GM21515 (cell line): ENCODE data around the gene YRDC.
A peak's percentile ranks its signal among the peaks of the same experiment; 100 is the strongest.

Experiments
- ATAC-seq: cut with Tn5 transposase; IDR thresholded peaks from one replicate; pipeline ENCODE4 v1.9.1; 2021; ENCODE audit not compliant: unreplicated experiment

The YRDC gene

DNA sequence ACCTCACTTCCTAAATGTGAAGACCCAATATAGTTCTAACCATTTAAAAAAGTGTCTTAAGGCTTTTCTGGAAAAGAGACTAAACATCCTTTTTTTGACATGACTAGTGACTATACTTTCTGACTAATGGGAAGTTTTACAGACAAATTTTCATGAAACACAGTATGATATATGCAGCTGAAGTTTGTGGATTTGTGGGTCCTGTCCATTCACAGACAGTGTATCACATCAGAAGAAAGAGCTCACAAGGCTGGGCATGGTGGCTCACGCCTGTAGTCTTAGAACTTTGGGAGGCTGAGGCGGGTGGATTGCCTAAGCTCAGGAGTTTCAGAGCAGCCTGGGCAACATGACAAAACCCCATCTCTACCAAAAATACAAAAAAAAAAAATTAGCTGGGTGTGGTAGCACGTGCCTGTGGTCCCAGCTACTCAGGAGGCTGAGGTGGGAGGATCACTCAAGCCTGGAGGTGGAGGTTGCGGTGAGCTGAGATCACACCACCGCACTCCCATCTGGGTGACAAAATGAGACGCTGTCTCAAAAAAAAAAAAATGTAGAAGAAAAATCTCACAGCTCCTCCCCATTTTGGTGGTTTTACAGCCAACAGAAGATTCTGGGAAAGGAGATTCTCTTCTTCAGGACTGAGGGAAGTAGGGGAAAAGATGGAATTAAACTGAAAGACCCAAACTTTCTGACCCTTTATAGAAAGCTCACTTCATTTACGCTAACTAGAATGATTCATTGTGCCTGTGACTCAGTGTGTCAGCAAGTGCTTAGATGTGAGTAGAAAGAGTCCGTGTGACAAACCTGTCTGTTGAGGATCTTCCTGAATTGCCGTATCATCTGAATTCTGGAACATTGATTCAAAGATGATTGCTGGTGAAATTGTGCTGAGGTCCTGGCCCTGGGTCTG is 15.2 kb upstream of the YRDC start:
- no peak for ATAC-seq

DNA sequence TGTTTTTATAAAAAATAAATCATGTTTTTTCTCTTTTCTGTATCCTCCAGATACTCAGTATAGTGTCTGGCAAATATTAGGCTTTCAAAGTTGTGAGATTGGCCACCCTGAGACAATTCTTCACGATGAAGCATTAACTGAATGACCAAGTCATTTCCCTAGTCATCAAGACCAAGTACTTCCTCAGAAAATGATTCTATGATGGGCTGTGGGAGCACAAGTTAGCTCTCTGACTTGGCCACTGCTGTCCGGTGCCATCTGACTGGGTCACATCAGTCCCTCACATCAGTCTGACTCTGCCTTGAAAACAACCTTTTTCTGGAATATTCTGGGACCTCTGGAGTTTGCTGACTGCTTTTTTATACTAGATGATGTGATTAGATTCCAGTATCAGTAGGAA is 13.5 kb upstream of the YRDC start:
- ATAC-seq: no peak

DNA sequence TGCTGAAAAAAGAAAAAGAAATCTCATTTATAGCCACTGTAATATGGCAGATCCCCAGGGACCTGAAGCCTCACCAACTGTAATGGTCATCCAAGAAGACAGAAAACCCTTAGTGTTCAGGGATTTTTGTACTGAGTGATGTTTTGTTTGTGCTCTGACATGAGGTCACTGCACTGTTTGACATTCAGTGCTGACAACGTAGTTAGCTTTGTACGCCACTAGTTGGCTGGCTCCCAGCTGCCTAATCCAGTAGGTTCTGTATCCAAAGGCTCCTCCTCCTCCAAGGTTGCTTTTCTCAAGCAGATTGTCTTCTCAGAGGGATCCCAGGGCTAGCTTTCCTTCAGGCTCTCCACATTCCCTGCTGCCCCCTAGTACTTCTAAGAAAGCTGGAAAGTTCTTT is 9.5 kb upstream of the YRDC start:
- ATAC-seq: no peak

DNA sequence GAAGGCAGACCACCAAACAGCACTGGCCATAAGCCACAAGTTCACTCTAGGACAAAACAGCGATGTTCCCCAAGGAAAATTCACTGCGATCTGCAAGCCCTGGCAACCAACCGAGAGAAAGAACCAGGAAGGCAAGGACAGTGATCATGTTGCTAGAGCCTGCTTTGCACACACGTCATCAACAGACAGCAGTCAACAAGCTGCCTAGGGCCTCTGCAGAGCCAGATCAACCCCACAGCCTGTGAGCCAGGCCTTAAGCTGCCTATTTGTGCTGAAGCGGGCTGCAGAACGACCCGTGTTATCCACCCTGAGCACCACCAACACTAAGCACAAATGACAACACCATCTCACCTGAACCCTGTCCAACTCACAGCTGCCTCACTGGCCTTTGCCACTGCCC is 6.2 kb upstream of the YRDC start:
- ATAC-seq: no peak

DNA sequence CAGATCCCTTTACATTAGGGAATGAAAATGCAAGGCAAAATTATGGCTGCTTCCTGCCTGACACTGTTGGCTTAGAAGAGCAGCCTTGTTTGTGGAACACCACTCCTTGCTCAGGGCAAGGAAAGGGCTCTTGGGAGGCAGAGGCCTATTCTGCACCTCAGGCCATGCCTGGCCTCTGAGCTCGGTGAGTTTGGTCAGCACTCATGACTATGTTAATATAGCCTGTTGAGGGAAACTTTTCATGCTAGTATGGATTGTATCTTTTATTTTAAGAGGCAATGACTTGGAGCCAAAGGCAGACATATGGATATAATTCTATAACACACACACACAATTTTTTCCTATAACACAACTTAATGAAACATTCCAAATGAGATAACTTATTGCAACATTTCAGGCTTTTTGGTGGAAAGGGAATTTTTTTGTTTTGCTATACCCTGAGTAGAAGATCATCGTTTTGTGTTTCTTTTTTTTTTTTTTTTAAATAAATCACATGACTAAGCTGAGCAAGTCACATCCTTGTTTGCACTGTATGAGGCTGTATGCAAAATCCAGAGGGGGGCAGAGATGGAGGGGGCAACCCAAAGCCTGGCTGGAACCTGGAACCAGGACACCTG is 5.6 kb upstream of the YRDC start:
- ATAC-seq: no peak

DNA sequence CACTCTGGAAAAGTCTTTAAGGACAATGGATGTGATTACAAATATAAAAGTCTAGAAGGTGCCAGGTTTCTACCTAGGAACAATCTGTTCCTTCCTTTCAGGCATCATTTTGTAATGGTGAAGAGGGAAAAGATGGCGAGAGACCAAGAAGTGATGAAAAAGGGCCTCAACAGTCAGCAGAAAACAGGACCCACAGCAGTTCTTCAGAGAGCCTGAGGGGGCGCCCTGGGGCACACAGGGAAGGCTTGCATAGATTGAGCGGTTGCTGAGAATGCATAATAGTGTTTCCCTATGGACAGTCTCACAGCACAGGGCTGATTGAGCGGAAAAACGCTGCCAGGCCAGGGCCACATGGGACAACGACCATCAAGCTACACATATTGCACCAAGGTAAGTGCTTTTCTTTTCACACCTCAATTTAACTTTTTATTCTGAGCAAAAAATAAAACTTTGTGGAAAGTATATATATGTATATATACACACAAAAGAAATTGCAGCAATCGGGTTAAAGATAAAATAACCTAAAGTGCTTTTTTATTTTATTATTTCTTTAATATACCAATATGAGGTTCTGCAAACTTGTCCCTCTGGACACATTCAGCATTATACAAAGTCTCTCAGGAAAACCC is 3.1 kb upstream of the YRDC start:
- ATAC-seq: no peak

DNA sequence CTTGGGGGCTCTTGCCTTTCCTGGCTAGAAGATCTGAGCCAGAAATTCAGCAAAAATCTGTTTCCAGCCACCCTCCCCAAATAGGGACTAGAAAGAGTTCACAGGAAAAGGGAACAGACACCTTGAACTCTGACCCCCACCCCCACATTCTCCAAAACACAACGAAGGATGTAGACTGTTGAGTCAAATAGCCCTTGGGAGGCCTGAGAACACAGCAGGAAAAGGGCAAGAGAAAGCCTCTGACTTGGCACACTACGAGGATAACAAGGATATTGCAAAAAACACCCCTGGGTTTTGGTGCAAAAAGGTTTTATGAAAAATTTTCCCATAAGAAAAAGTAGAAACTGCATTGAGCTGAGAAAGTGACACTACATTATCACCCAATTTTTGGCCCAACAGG is 1.9 kb upstream of the YRDC start:
- ATAC-seq: no peak

DNA sequence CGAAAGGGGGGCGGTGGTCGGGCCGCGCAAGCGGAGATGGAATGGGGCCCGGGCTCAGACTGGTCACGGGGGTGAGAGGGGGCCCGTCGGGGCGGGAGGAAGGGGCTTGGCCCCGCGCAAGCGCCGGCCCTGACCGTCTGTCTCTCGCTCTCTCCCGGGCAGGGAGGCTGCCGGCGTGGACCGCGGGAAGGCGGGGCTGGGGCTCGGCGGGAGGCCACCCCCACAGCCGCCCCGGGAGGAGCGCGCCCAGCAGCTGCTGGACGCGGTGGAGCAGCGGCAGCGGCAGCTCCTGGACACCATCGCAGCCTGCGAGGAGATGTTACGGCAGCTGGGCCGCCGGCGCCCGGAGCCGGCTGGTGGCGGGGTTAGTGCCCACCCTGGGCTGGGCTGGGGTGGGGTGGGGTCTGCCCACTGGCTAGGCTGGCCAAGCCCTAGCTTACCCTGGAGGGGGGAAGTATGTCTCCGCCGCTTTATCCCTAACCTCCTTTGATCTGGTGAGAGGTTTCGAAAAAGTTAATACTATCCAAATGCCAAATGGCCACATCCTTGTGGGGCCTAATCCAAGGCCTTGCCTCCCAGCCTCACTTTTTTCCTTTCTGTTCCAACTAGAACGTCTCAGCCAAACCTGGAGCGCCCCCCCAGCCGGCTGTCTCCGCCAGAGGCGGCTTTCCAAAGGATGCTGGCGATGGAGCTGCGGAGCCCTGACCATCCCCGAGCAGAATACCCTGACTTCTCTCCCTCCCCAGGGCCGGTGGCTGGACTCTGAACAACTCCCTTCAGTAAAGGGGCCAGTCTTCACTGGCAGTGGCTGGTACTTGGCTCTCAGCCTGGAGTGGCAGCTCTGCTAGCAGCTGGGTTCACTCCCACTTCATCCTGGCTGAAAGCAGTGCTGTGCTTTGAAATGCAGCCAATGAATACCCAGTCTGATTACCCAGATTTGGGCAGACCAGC is 636 bp upstream of the YRDC start:
- peak; percentile 32 for ATAC-seq

DNA sequence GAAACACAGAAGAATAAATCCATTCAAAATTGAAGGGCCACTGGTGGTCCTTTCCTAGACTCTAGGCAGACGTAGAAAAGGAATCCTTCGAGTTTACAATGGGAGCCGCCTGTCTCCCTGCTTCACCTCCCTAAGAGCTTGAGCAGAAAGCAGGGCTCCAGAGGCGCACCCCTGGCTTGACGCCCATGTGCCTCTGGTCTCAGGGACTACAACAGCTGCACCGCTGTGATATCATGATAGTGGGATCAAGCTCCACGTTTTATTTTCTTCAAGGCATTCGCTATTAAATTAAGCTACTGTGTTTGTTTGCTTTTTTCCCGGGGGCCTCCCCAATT is 821 bp downstream of the YRDC start:
- no peak for ATAC-seq

DNA sequence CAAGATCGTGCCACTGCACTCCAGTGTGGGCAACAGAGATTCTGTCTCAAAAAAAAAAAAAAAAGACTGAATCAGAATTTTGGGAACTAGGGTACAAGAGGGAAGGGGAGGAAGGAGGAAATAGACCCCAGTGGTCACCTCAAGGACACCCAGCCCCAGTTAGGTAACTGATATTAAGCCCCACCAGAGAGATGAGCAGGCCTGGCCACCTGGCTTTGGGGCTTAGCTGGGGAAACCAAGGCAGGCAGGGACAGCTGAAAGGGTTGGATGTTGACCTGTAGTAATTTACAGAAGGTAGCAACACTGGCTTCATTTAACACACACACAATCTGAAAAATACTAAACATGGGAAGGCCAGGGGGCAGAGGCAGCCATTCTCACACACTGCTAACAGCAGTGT is 5.6 kb downstream of the YRDC start:
- no peak for ATAC-seq

DNA sequence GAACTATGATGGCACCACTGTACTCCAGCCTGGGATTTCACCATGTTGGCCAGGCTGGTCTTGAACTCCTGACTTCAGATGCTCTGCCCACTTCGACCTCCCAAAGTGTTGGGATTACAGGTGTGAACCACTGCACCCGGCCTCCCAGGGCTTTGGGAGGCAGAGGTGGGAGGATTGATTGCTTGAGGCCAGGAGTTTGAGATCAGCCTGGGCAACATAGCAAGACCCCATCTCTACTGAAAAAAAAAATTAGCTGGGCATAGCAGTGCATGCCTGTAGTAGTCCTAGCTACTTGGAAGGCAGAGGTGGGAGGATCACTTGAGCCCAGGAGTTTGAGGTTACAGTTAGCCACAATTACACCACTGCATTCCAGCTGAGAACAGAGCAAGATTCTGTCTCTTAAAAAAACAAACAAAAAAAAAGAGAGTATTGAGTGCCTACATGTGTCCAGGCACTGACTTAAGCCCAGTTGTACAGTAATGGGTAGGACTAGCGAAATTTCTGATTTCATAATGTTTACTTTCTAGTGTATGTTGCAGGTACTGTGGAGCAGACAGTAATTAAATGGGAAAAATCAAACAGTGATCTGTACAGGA is 10.2 kb downstream of the YRDC start:
- no peak for ATAC-seq

DNA sequence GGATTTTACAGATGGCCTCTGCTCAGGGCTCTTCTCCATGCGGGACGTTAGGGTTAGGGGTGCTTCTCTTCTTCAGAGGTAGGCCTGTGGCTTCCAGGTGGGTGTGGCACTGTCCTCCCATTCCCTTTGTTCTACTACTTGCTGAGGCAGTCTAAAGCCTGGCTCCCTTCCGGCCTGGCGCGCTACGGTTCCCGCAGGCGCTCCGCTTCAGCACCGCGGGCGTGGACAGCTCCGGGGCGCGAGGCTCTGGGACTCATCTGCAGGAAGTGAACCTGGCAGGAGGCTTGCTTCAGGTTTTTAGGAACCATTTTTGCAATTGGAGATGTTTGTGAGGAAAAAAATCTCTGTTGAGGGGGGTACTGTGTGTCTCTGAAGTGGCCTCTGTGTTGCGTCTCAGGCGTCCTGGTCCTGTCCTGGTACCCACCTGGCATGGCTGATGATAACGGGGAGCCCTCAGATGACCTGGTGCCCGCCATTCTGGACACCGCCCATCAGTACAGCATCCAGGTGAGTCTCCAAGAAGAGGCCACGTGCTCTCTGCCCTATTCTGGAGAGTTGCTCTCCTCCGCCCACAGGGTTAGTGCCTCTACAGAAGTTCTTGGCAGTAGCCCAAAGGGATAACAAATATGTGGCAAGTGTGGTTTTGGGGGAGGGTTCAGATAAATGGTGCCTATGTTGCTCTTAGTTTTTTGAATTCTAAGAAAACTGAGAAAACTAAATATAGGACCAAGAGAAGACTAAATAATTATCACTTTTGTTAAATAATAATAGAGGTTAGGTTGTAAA is 12.5 kb downstream of the YRDC start:
- no peak for ATAC-seq

DNA sequence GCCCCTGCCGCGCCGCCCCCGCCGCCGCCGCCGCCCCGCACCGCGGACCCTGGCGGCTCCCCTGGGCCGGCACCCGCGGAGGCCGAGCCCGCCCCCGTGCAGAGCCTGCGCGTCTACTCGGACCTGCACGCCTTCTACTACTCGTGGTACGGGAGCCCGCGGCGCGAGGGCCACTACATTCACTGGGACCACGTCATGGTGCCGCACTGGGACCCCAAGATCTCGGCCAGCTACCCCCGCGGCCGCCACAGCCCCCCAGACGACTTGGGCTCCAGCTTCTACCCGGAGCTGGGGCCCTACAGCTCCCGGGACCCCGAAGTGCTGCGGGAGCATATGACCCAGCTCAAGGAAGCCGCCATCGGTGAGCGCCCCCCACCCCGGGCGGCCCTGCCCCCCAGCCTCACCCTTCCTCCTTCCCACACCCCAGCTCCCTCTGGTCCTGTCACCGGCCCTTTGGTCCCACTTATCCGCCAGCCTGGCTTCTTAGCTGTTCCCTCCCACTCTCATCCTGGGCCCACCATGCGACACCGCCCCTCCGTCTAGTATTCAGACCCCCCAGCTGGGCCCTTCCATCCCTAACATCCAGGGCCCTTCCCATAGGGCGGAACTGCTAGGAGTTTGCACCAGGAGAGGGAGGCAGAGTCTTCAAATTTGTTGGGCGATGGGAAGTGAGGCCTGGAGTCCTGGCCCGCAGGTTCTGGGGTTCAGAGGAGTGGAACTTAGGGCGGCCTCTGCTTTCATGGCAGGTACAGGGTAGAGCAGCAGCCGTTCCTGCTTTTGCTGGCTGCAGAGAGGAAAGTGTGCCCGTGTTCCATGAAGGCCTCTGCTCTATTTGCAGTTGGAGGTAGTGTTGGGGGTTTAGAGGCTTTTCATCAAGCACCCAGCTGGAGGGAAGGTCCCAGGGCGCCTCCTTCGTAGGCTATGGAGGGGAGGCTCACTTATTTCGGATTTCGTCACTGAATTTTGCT is 13.4 kb downstream of the YRDC start:
- ATAC-seq: peak; percentile 34

DNA sequence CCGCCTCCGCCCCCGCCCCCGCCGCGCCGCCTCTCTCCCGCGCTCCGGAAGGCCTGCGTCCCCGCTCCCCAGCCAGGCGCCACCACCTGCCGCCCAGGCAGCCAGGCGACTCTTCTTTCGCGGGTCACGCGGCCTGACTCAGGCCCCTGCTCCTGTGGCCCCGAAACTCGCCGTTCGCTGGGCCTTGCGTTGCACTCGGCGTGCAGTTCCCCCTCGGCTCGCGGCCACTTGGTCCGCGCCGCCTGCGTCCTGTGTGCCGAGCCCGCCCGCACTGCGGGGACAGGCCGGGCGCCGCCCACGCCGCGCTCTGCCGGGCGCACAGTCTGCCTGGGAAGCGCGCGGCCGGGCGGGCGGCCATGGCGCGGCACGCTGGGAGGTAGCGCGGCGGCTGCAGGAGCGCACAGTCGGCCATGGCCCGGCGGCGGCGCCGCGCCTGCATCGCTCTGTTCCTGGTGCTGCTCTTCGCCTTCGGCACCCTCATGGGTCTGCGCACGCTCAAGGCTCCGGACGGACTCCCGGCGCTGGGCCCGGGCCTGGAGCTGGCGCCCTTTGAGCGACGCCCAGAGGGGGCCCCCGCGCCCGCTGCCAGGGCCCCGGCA is 14.1 kb downstream of the YRDC start, which contains the start of gene MANEAL:
Gene MANEAL (plus strand): TSS at position 75 of the 599 bp plus-strand sequence. CDS start 336 bp downstream, at position 411.
- ATAC-seq: peak; percentile 50

DNA sequence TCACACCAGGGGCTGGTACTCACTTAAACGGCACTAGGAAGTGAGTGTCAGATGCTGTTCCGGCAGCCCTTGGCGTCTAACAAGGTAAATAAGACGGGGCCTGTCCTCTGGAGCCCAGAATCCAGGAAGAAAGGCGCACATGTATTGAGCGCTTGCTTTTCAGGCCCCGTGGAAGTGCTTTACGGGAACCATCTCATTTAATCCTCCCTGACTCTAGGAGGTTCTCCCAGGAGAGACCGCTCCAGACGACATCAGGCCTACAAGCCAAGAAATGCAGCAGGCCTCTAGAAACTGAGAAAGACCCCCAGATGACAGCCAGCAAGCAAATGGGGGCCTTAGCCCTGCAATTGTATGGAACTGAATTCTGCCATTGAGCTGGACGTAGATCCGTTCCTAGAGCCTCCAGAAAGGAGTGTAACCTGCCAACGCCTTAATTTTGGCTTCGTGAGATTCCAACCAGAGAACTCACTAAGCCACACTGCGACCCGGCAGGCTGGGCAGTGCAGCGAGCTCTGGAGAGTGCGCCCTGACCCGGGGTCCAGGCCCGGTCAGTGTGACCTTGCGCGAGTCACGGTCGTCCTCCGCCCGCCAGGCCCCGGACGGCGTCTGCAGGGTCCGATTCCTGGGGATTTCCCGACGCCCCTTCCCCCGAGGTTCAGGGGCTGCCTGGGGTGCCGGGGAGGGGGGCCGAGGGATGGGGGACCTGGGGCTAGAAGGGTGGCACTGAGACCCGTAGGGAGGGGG is 14.9 kb downstream of the YRDC start:
- ATAC-seq: no peak

DNA sequence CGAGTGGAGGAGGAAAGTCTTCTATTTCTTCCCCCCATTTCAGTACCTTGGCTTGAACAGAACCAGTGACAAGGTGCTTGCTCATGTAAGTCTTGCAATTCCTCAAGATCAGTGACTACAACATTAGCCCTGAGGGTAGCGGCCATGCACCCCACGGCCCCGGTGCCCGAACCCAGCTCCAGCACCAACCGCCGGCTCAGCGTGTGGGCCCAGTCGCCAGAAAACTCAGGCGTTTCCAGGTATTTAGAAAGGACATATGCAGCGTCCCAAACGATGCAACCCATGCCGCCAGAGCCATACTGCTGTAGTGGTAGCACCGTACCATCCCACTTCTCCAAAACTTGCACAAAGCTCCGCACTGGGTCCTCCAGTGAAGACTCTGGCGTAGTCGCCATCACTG is 25.5 kb downstream of the YRDC start:
- no peak for ATAC-seq

DNA sequence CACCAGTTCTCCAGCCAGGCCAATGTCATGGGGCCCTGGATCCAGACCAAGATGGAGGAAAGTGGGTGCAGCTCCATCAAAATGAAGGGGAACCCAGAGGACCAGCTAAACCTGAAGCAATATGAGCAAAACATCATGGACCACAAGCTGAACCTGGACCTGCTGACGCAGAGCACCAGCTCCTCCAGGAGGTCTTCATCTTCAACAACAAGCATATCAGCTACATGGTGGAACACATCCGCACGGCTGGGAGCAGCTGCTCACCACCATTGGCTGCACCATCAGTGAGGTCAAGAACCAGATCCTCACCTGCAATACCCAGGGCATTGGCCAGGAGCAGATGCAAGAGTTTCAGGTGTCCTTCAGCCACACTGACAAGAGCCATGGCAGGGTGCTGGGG is 29.4 kb downstream of the YRDC start:
- no peak for ATAC-seq
